OCI-LY1 (cell line): ENCODE results near the gene TRIML1.

Source experiments
- H2AFZ ChIP-seq: fragments of 200-600 bp; sonication (generic), shearing (Covaris generic); 2 replicates; pipeline ENCODE4 v1.6.0; 2014; ENCODE audit warnings: antibody characterized with exemption, mild to moderate bottlenecking, low read length
- H3F3A ChIP-seq: fragments of 200-600 bp; sonication (generic), shearing (Covaris generic); 2 replicates; pipeline ENCODE4 v1.6.0; 2014; ENCODE audit warnings: mild to moderate bottlenecking, antibody characterized with exemption, low read length, moderate library complexity; ENCODE audit not compliant: insufficient read depth
- H3K27ac ChIP-seq: fragments of 200-600 bp; sonication (generic); 2 replicates; pipeline ENCODE4 v1.5.1; 2014; ENCODE audit warnings: low read length, mixed run types, mild to moderate bottlenecking, low read depth; ENCODE audit not compliant: poor library complexity, severe bottlenecking
- H3K27me3 ChIP-seq: fragments of 200-600 bp; sonication (generic); 2 replicates; pipeline ENCODE4 v1.6.0; 2014; ENCODE audit warnings: antibody characterized with exemption, mild to moderate bottlenecking, low read length, moderate library complexity; ENCODE audit not compliant: insufficient read depth
- H3K36me3 ChIP-seq: fragments of 200-600 bp; sonication (generic); 2 replicates; pipeline ENCODE4 v1.6.1; 2014; ENCODE audit warnings: mild to moderate bottlenecking, antibody characterized with exemption, low read length, moderate library complexity, mixed read lengths; ENCODE audit not compliant: insufficient read depth
- H3K4me1 ChIP-seq: fragments of 200-600 bp; sonication (generic); 2 replicates; pipeline ENCODE4 v1.5.1; 2014; ENCODE audit warnings: mild to moderate bottlenecking, low read length, moderate library complexity; ENCODE audit not compliant: insufficient read depth, severe bottlenecking
- H3K4me2 ChIP-seq: fragments of 200-600 bp; sonication (generic), shearing (Covaris generic); 2 replicates; pipeline ENCODE4 v1.6.1; 2014; ENCODE audit warnings: low read length
- H3K4me3 ChIP-seq: fragments of 200-600 bp; sonication (generic); 2 replicates; pipeline ENCODE4 v1.5.1; 2014; ENCODE audit warnings: low read length, low read depth, mild to moderate bottlenecking, mixed read lengths; ENCODE audit not compliant: poor library complexity, severe bottlenecking
- H3K79me2 ChIP-seq: fragments of 200-600 bp; shearing (Covaris generic); 2 replicates; pipeline ENCODE4 v1.6.1; 2016; ENCODE audit warnings: mixed run types, low read length, mixed read lengths; ENCODE audit not compliant: insufficient read depth
- H3K9ac ChIP-seq: fragments of 200-600 bp; sonication (generic), shearing (Covaris generic); 2 replicates; pipeline ENCODE4 v1.6.1; 2014; ENCODE audit warnings: mild to moderate bottlenecking, low read length, mixed read lengths
- H3K9me2 ChIP-seq: fragments of 200-600 bp; sonication (generic), shearing (Covaris generic); 2 replicates; pipeline ENCODE4 v1.6.1; 2014; ENCODE audit warnings: low read depth, mild to moderate bottlenecking, low read length, mixed read lengths
- H3K9me3 ChIP-seq: fragments of 200-600 bp; shearing (Covaris generic); 2 replicates; pipeline ENCODE4 v1.6.1; 2014; ENCODE audit warnings: low read length, mixed read lengths
- H4K20me1 ChIP-seq: fragments of 200-600 bp; sonication (generic), shearing (Covaris generic); 2 replicates; pipeline ENCODE4 v1.6.0; 2016; ENCODE audit warnings: mild to moderate bottlenecking, low read length; ENCODE audit not compliant: insufficient read depth
- EZH2 ChIP-seq: fragments of 200-600 bp; sonication (generic), shearing (Covaris generic); IDR thresholded peaks from 2 replicates; pipeline ENCODE4 v1.8.0; 2017; ENCODE audit warnings: borderline replicate concordance, mixed run types, mild to moderate bottlenecking, antibody characterized with exemption, low read length, moderate library complexity, mixed read lengths
- TF ChIP-seq, protein P1 (sequence below): fragments of 200-600 bp; sonication (generic), shearing (Covaris generic); IDR thresholded peaks from 2 replicates; pipeline ENCODE4 v1.5.1; 2017; ENCODE audit warnings: mild to moderate bottlenecking, antibody characterized with exemption, low read length, moderate library complexity, mixed read lengths

Gene TRIML1

DNA sequence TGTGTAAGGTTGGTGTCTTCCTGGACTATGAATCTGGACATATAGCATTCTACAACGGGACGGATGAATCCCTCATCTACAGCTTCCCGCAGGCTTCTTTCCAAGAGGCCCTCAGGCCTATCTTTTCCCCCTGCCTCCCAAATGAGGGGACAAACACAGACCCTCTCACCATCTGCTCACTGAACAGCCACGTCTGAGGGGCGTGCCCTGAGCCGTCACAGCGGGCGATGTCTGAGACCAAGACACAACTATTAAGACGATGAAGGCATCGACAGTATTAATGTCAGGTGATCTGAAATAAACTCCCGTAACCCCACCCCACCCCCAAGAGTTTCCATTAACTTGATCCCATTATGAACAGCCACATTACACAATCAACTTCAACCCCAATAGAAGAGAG, 7.9 kb downstream of the TRIML1 start:
- Histone ChIP-seq H3K9me2 (no peaks in the 10 kb centered on the region), H3K4me1 (no peaks in the 10 kb centered on the region), H3K79me2 (no peaks in the 10 kb centered on the region), H3K4me2 (no peak overlapping the region), H3K4me3 (no peak overlapping the region), H3K27ac (no peak overlapping the region), H3K9ac (no peak overlapping the region), H3K36me3 (no peaks in the 10 kb centered on the region), H3K27me3 (no peaks in the 10 kb centered on the region), H4K20me1 (no peaks in the 10 kb centered on the region), H3F3A (no peaks in the 10 kb centered on the region), H3K9me3 (no peaks in the 10 kb centered on the region), H2AFZ (no peak overlapping the region)
- no peak for TF ChIP-seq EZH2
- TF ChIP-seq, protein P1, sequence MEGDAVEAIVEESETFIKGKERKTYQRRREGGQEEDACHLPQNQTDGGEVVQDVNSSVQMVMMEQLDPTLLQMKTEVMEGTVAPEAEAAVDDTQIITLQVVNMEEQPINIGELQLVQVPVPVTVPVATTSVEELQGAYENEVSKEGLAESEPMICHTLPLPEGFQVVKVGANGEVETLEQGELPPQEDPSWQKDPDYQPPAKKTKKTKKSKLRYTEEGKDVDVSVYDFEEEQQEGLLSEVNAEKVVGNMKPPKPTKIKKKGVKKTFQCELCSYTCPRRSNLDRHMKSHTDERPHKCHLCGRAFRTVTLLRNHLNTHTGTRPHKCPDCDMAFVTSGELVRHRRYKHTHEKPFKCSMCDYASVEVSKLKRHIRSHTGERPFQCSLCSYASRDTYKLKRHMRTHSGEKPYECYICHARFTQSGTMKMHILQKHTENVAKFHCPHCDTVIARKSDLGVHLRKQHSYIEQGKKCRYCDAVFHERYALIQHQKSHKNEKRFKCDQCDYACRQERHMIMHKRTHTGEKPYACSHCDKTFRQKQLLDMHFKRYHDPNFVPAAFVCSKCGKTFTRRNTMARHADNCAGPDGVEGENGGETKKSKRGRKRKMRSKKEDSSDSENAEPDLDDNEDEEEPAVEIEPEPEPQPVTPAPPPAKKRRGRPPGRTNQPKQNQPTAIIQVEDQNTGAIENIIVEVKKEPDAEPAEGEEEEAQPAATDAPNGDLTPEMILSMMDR = no peak

DNA sequence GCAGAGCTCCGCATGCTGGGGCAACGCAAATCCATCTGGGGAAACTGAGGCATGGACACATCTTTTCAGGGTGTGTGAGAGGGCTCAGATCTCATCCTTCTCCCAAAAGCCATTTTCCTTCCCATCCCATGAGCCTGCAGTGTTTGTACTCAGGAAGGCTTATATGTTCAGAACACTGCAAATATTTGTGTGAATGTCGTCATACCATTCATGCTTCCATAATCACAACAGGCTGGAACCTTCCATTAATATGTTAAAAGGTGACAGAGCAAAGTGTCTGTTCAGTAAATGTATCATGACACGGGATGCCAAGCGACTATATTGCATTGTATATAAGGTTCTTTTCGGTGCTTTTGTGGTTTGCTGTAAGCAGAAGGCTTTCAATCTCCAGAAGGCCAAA, 8.5 kb downstream of the TRIML1 start:
- H3K9ac ChIP-seq = no peak overlapping the region

DNA sequence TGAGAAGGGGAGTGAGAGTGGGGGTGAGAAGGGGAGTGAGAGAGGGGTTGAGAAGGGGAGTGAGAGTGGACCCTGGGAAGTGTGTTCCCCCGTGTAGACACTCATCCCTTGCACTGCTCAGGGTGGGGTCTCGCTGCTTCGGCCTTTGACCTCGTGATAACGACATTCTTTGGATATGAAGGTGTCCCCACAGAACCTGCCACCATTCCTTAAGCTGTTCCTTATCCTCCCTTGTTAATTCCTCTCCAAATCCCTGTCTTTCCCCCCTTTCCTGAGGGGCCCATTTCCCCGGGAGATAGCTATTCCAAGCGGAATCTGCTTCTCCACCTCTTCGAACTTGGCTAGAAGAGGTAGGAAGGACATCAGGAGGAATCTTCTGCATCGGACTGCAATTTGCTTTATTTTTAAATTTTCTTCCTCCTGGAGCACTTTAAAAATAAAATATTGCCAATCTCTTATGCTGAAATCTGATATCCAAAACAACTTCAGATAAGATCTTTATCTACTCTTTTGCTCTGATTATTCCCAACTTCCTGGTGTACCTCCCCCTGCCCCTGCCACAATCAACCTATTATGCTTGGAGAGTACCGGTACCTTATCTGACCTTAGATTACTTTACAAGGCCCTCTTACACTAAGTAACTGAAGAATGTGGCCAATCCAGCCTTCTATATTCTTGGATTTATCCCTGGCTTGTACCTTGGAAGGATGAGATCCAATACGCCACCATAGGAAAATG, 15.6 kb downstream of the TRIML1 start:
- H3K9ac ChIP-seq = no peak overlapping the region
- no peaks in the 10 kb centered on the region for H3K9me2 ChIP-seq
- H4K20me1 ChIP-seq = no peaks in the 10 kb centered on the region
- no peaks in the 10 kb centered on the region for H3F3A ChIP-seq
- H3K79me2 ChIP-seq = no peaks in the 10 kb centered on the region
- H3K36me3 ChIP-seq = no peaks in the 10 kb centered on the region
- H3K4me2 ChIP-seq = no peak overlapping the region
- no peak overlapping the region for H3K27ac ChIP-seq
- H2AFZ ChIP-seq = no peak overlapping the region
- H3K4me1 ChIP-seq = no peaks in the 10 kb centered on the region
- no peak for TF ChIP-seq EZH2
- TF ChIP-seq, protein P1 = no peak
- H3K4me3 ChIP-seq = no peak overlapping the region
- H3K9me3 ChIP-seq = no peaks in the 10 kb centered on the region
- no peaks in the 10 kb centered on the region for H3K27me3 ChIP-seq

More for the DNA sequence above, 8.5 kb downstream of the TRIML1 start:
- no peaks in the 10 kb centered on the region for H3K79me2 ChIP-seq
- no peak overlapping the region for H2AFZ ChIP-seq
- TF ChIP-seq EZH2 = no peak
- TF ChIP-seq, protein P1 = no peak
- H4K20me1 ChIP-seq = no peaks in the 10 kb centered on the region
- no peak overlapping the region for H3K4me2 ChIP-seq
- H3K4me3 ChIP-seq = no peak overlapping the region
- no peaks in the 10 kb centered on the region for H3K9me2 ChIP-seq
- H3K4me1 ChIP-seq = no peaks in the 10 kb centered on the region
- no peaks in the 10 kb centered on the region for H3F3A ChIP-seq
- H3K36me3 ChIP-seq = no peaks in the 10 kb centered on the region
- H3K27ac ChIP-seq = no peak overlapping the region
- no peaks in the 10 kb centered on the region for H3K27me3 ChIP-seq
- no peaks in the 10 kb centered on the region for H3K9me3 ChIP-seq
